NCI-H2081 treated with DMSO at 0.1 percent for 48 hours (cell line): ENCODE measurements around the gene TAGLN2.
"Not testable (repeated sequence)": the region's sequence is repeated elsewhere in the genome, so short reads cannot be mapped to it uniquely, and the experiment has no call there.

Experiments used
- DNase-seq: peaks from one replicate; lab custom pipeline; 2025; lab: John Stamatoyannopoulos, UW

Gene TAGLN2

GRCh38 chr1:159899634-159900033, 25.7 kb downstream of the TAGLN2 start:
- not testable (repeated sequence) for DNase-seq

GRCh38 chr1:159898527-159898926, 26.8 kb downstream of the TAGLN2 start:
- no peak for DNase-seq

- DNase-seq, result no peak
Measured at GRCh38 chr1:159897962-159898361, 27.3 kb downstream of the TAGLN2 start.

GRCh38 chr1:159896546-159896930, 28.8 kb downstream of the TAGLN2 start:
- no peak for DNase-seq

- DNase-seq, result no peak
Measured at GRCh38 chr1:159895836-159896545, 29.3 kb downstream of the TAGLN2 start.

- no peak for DNase-seq
Measured at GRCh38 chr1:159895286-159895685, 30.0 kb downstream of the TAGLN2 start.

GRCh38 chr1:159892944-159893343, 32.4 kb downstream of the TAGLN2 start:
- DNase-seq, result no peak

- peak; percentile 74 for DNase-seq
Measured at GRCh38 chr1:159891275-159892157, 33.8 kb downstream of the TAGLN2 start.

- DNase-seq, result no peak
Measured at GRCh38 chr1:159890390-159890789, 34.9 kb downstream of the TAGLN2 start.

GRCh38 chr1:159889821-159890252, 35.5 kb downstream of the TAGLN2 start:
- no peak for DNase-seq

GRCh38 chr1:159889202-159889601, 36.1 kb downstream of the TAGLN2 start:
- DNase-seq, result no peak

- no peak for DNase-seq
Measured at GRCh38 chr1:159884296-159884695, 41.0 kb downstream of the TAGLN2 start.

- DNase-seq, result no peak
Measured at GRCh38 chr1:159883134-159883533, 42.2 kb downstream of the TAGLN2 start.

- DNase-seq, result no peak
Measured at GRCh38 chr1:159882527-159882862, 42.8 kb downstream of the TAGLN2 start.

GRCh38 chr1:159881622-159882526, 43.4 kb downstream of the TAGLN2 start:
- DNase-seq, result peak; percentile 11

GRCh38 chr1:159880430-159880829, 44.9 kb downstream of the TAGLN2 start:
- DNase-seq, result no peak

- no peak for DNase-seq
Measured at GRCh38 chr1:159879977-159880376, 45.3 kb downstream of the TAGLN2 start.

- no peak for DNase-seq
Measured at GRCh38 chr1:159879136-159879535, 46.2 kb downstream of the TAGLN2 start.

GRCh38 chr1:159877695-159878444, 47.4 kb downstream of the TAGLN2 start:
- DNase-seq, result no peak

- DNase-seq, result no peak
Measured at GRCh38 chr1:159873530-159874143, 51.7 kb downstream of the TAGLN2 start.

GRCh38 chr1:159872891-159873290, 52.4 kb downstream of the TAGLN2 start:
- no peak for DNase-seq
